Gastroesophageal sphincter (tissue), 3 donors: ENCODE results near the gene FOXE3.

Experiments used
- CTCF ChIP-seq, 4 experiments: fragments of 200-600 bp in 2 of 4; fragments of 450-650 bp in 2 of 4; sonication (generic) in 1 of 4; IDR thresholded peaks; one replicate each; pipeline ENCODE4 v1.5.1; 2017 to 2019; ENCODE audit warnings: antibody characterized with exemption in 4 of 4, mild to moderate bottlenecking in 2 of 4, moderate library complexity in 2 of 4
- EP300 ChIP-seq: sonication (generic); formaldehyde crosslinking; IDR thresholded peaks from one replicate; pipeline ENCODE4 v1.6.1; 2017; ENCODE audit warnings: antibody characterized with exemption, mild to moderate bottlenecking
- POLR2A ChIP-seq, 2 donors: fragments of 450-650 bp; IDR thresholded peaks; one replicate each; pipeline ENCODE4 v1.6.1; 2017; ENCODE audit warnings: antibody characterized with exemption in 2 of 2, mild to moderate bottlenecking in 2 of 2, moderate library complexity in 1 of 2
- POLR2AphosphoS5 ChIP-seq: sonication (generic); formaldehyde crosslinking; IDR thresholded peaks from one replicate; pipeline ENCODE4 v1.6.1; 2017; ENCODE audit warnings: antibody characterized with exemption

GRCh38 chr1:47396671-47397196 is 19.4 kb upstream of the FOXE3 start:
- TF ChIP-seq CTCF (IDR thresholded peaks at IDR 0.05), result no peak
- TF ChIP-seq EP300, result no peak
- no peak for TF ChIP-seq POLR2A (IDR thresholded peaks at IDR 0.05)
- TF ChIP-seq POLR2AphosphoS5, result no peak
